Dermis blood vessel endothelial cell (primary cell): ENCODE results near the gene NDUFA7. TPM values are rescaled to one million over a fixed set of nuclear protein-coding genes. Genes with fewer than 3 reads are reported as not detected.
"Not testable (repeated sequence)": the region's sequence is repeated elsewhere in the genome, so short reads cannot be mapped to it uniquely, and the experiment has no call there.

Experiments
- DNase-seq: peaks from one replicate; pipeline ENCODE4 v3.0.0; 2010
- total RNA-seq: library from RNA; depleted of rRNA; stranded (reverse); fragments of >200 nt; gene quantifications from 2 replicates; pipeline ENCODE4 v1.2.3, GENCODE V29; 2014

Gene NDUFA7
- total RNA-seq, 1 donor from 2014 or later: 10.2 TPM

DNA sequence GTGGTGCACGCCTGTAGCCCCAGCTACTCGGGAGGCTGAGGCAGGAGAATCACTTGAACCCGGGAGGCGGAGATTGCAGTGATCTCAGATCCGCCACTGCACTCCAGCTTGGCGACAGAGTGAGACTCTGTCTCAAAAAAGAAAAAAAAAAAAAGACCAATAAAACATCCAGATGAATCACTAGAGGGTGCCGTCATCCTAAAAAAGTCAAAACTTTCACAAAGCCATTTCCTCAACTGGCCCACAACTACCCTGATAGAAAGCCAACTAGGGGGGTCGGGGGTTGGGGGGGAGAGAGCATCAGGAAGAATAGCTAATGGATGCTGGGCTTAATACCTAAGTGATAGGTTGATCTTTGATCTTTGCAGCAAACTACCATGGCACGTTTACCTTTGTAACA lies 2.3 kb downstream of the NDUFA7 start:
- DNase-seq: not testable (repeated sequence)

DNA sequence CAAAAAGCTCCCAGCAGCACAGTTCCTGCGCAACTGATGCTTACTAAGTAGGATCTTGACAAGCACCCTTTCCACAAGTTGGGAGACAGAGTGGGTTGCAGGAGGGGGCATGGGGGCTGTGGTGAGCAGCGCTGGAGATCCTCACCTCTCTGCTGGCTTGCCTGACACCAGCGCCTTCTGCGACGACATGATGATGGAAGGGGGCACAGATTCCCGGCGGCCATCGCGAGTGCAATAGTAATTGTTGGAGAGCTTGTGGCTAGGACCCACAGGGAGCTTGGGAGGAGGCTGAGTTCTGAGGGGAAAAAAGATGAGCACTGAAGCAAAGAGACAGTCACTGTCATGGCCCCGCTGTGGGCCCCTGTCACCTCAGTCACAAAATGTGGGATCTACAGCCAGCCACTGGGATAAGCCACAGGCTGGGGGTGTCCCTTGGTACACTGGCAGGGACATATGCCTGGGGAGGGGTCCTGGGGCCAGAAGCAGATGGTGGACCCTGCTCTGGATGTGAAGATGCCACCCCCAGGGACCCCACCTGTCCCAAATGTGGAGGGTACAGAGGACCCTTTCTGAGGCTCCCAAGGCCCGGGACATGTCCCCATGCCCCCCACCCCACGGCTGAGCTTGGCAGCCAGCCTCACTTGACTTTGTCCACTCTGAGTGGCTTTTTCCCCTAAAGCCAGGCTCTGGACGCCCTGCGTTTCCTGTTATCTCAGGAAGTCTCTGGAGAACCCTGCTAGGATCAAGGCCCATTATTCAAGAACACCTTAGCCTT lies 4.6 kb downstream of the NDUFA7 start:
- no peak for DNase-seq

- not testable (repeated sequence) for DNase-seq
Measured at GRCh38 chr19:8314981-8315640, 6.1 kb downstream of the NDUFA7 start.

DNA sequence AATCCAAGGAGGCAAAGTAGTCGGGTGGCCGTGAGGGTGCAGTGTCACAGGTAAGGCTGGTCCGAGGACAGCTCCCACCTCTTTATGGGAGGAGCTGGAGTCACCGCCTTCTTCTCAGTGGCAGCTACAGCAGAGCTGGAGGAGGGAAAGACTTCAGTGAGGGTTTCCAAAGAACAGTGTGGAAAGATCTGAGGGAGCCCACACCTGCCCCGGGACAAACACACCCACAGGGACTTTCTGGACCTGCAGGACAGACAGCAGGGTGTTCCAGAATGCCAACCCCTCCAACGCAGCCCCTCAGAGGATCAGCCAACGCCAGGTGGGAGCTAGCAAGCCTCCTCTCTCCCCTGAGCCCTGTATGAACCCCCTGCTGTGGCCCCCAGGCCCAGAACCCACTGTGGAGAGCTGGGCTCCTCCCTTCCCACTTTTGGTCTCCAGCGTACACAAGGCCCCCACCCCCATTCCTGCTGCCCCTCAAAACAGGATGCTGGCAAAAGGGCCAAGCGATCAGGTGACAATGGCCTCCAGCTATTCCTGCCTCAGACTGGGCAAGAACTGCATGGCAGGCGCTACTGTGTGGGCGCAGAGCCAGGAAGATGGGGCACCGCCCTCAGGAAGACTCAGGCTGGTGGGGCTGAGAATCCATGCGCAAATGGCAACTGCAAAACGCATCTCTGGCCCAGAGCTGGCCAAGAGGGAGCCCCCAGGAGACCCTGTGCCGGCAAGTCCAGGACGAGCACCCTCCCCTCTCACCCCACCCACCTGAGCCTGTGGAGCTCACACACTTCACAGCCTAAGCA lies 9.5 kb downstream of the NDUFA7 start:
- DNase-seq: peak; percentile 44

GRCh38 chr19:8310342-8311055 lies 10.7 kb downstream of the NDUFA7 start:
- DNase-seq: no peak

DNA sequence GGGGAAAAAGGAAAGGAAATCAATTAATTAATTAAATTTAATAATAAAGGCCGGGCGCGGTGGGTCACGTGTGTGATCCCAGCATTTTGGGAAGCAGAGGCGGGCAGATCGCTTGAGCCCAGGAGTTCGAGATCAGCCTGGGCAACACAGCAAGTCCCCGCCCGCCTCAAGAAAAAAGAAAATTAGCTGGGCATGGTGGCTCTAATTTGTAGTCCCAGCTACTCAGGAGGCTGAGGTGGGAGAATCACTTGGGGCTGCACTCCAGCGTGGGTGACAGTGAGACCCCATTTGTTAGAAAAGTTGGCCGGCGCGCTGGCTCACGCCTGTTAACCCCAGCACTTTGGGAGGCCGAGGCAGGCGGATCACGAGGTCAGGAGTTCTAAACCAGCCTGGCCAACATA lies 12.3 kb downstream of the NDUFA7 start:
- DNase-seq: no peak

DNA sequence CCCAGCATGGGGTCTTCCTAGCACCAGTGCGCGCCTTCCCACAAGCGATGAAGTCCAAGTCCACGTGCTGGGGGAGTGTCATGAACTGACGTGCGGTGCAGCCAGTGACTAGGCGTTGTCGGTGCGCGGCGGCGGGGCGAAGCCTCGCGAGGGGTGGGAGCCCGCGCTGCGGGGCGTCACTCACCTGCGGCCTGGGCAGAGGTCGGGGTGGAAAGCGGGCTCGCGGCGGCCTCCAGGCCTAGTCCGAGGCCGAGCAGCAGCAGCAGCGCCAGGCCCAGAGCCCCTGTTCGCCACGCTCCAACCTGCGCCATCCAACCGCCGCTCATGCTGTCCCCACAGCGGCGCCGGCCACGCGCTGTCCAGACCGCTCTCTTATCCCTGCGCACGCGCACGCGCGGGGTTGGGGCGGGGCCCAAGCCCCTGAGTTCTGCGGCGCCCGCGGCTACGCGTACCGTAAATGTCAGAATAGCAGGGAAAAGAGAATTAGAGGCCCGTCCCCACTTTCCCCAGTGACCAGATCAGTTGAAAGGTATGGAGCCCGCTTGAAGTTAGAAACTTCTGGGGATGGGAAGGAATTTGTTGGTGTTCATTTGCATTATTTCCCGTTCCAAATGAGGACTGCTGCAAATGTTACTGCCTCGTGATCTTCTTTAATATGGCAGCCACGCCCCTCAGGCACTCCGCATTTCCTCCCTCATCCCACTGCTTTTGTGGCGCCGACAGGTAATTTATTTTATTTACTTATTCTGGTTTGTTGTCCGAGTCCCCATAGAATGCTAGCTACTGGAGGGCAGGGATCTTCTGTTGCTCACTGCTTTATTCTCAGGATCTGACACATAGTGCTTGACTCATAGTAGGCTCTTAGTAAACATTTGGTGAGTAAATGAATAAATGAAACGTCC lies 13.0 kb downstream of the NDUFA7 start, which contains the start of gene CD320:
Gene CD320, minus strand, starts transcription at position 394 of the 902 bp plus-strand sequence. Its CDS starts 68 bp downstream, at position 326.
- DNase-seq: peak; percentile 94

DNA sequence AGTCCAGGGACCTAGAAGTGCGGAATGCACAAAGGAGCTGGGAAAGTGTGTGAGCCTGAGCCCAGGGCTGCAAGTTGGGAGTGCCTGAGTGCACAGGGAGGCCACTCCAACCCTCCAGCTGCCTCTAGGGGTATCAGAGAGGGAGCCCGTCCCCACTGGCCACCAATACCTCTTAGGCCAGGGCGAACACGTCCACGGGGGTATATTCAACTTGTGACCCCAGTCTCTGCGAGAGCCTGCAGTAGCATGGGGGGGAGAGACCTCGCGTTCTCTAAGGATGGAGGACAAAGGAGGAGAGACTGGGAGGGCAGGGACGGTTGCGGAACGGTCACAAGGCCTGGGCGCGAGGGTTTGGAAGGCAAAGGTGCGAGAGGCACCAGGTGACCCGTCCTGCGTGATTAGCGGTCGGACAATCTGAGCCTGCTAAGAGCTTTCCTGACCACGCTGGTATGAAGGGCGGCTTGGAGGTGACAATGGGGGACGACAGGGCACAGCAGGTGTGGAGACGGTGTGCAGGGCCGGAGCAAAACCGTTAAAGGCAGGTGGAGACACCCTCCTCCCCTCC lies 13.7 kb downstream of the NDUFA7 start:
- peak; percentile 22 for DNase-seq

GRCh38 chr19:8306235-8307054 lies 14.7 kb downstream of the NDUFA7 start:
- DNase-seq: no peak

DNA sequence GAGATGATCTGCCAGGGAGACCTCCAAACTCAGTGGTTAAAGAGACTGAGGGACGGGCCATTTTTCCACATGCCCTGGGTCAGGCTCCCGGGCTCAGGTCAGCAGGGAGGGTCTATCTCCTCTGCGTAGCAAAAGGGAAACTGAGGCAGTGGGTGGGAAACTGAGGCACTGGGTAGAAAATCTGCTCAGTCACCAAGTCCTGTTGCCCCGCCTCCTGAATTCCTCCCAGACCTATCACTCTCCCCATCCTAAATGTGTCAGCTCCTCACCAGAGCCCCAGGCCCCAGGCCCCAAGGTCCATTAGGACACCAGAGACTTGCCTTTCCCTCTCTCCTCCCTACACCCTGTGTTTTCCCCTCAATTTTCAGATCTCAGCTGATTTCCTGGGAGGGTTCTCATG lies 15.4 kb downstream of the NDUFA7 start:
- DNase-seq: no peak

- no peak for DNase-seq
Measured at GRCh38 chr19:8304841-8305621, 16.1 kb downstream of the NDUFA7 start.

- DNase-seq: no peak
Measured at GRCh38 chr19:8302734-8303133, 18.4 kb downstream of the NDUFA7 start.

- no peak for DNase-seq
Measured at GRCh38 chr19:8302357-8302691, 18.9 kb downstream of the NDUFA7 start.

GRCh38 chr19:8291337-8291736 lies 29.8 kb downstream of the NDUFA7 start:
- not testable (repeated sequence) for DNase-seq

DNA sequence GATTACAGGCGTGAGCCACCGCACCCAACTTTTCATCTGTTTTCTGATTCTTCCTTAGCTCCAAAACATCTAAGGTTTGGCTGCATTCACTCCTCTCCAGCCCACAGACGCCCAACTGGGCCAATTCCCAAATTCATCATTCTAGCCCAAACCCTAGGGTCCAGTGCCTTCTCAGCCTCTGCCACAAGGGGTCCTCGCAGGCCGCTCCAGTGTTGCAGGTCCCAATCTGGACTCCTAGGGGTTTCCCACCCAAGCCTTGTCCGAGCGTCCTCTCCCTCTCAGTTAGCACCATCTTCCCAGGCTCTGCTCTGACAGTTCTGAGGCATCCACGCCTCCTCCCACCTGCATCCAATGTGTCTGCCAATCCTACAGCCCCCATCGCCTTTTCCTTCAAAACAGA lies 44.7 kb downstream of the NDUFA7 start:
- DNase-seq: not testable (repeated sequence)

DNA sequence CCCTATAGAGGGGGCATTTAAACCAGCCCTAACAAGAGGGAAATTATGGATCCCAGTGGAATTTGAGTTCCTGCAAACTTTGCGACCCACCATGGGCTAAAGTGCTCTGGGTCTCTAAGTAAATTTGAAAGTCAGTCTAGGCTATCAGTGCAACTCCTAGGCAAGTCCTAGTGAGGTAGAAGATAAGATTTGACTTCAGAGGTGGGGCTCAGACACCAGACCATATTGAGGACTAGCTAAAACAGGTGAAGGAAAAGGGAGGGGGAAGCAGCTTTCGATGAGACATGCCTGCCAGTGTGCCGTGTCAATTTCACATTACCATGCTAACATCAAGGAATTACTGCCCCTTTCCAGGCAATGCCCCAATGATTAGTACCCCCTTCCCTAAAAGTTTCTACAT lies 51.5 kb downstream of the NDUFA7 start:
- DNase-seq: no peak

GRCh38 chr19:8265872-8266271 lies 55.3 kb downstream of the NDUFA7 start:
- DNase-seq: no peak

GRCh38 chr19:8264248-8264647 lies 56.9 kb downstream of the NDUFA7 start:
- not testable (repeated sequence) for DNase-seq

GRCh38 chr19:8262431-8262830 lies 58.7 kb downstream of the NDUFA7 start:
- no peak for DNase-seq

GRCh38 chr19:8261881-8262280 lies 59.3 kb downstream of the NDUFA7 start:
- DNase-seq: no peak
